Stimulated activated CD4-positive, alpha-beta T cell treated with anti-CD3 and anti-CD28 coated beads, Interleukin-4, amount 100 ng/mL, for 4 hours (primary cell): ENCODE results near the gene PLA2G4E.

Experiments used
- DNase-seq, 2 experiments: peaks; one replicate each; pipeline ENCODE4 v3.0.0-alpha.2; 2020

The PLA2G4E gene

DNA sequence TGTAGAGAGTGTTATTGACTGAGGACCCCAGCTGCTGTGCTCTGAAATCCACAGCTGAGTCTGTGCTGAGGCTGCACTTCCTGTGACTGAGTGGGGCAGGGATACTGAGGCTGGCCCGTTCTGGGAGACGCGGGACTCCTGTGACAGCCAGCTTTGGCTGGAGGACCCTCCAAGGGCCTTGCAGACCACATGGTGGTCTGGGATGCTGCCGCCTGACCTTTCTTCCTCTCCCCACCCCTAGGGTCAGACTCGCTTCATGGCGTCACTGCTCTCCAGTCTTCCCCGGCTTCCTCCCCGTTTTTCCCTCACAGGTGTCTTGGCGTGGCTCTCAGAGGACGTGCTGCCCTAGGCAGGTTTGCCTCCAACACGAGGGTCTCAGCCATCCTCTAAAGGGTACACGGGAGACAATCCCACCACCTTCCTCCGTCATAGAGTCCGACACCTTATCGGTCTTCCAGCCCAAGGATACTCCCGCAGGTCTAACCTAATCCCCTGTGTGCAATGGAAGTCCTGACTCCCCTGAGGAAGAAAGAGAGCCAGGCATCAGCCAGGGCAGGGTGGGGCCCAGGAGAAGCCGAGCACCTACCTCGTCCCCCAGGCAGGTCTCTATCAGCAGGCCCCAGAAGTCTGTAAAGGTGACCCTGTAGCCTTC, 28.6 kb downstream of the PLA2G4E start:
- no peak for DNase-seq

DNA sequence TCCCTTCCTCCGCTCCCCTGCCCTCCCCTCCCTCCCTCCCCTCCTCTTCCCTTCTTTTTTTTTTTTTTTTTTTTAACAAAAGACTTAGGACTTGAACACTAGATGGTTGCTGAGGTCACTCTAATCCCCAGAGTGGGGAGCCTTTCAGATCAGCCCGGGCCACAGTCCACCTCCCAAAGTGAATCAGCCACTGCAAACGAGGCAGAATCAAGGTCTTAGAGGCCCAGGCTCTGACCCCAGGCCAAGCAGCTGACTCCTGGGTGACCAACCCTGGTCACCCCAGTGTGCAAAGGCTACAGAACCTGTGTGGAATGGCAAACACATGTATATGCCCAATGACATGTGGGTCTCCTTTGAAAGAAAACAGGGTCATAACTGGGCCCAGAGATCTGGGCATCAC, 30.2 kb downstream of the PLA2G4E start:
- no peak for DNase-seq

DNA sequence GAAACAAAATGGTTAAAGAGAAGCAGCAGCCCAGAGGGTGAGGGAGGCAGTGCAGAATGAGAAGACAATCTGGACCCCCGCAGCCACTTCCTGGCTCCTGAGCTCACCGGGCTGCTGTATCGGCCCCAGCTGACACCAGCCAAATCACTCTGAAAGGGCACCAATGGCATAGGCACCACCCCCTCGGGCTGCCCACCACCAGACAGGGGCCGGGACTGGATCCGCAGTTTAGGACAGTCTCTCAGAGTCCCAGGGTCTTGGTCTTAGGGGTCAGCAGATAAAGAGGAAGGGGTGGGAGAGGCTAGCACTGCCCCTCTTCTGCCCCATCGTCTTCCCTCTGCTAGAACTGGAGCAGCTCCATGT, 30.6 kb downstream of the PLA2G4E start:
- no peak for DNase-seq

DNA sequence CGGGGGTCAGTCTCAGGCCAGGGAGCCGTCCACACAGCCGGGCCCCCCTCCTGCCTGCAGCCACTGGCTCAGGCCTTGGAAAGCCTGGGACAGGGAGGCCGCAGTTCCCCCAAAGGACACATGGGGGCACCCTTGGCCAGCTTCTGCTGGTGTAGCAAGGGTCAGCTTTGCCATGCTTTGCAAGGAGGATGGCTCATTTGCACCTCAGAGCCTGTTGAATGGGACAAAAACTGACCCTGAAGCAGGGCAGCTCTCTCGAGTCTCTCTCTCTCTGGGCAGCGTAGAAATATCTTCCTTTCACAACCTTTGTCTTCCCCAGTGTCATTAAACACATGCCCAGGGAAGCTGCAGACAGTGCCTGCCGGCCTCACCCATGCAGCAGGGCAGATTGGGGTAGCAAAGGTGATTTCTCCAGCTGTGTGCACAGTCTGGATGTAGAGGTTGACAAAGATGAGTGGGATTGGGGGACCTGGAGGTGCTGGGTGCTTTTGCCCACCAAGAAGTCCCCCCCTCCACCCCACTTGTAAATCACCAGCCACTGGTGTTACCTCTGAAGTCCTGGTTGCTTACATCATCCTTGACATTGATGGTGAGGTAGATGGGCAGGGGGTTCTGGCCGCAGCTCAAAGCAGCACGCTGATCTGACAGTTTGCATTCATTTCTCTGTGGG, 31.1 kb downstream of the PLA2G4E start:
- DNase-seq: peak; percentile 73 to 85

DNA sequence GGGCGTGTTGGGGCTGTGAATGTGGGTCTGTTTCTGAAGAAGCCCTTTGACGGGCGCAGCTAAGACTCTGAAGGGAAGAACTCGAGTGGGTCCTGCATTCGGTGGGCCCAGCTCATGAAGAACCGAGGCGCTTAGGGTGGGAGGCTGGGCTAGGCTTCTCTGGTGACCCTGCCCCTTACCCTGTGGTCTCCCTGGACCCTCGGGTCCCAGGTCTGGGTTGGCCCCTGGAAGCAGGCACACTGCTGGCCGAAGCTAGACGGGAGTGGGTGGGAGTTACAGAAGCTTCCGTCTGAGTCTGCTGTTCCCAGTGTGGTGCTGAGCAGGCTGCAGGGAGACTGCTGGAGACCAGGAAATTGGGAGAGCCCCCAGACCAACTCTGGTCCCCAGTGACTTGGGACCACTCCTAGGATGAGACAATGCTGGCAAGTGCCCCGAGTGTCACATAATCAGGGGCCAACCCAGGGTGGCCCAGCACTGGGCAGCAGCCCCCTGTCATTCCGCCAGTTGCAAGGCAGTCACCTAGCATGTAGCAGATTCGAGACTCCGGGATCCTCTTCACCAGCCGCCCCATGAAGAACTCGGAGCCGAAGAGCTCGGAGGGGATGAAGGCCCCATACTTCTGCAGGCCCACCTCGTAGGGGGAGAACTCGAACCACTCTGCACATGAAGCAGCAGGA, 31.8 kb downstream of the PLA2G4E start:
- no peak for DNase-seq

DNA sequence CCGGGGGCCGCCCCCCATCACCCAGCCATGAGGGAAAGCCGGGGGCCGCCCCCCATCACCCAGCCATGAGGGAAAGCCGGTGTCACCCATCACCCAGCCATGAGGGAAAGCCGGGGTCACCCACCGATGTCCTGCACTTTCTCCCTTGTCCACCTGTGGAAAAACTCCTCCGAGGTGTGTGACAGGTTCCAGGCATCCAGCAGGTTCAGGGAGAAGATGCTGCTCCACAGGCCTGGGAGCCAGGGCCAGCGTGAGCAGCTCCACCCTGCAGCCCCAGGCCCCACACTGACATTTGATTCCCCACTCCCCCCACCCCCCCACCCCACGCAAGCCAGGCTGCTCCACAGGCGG, 32.9 kb downstream of the PLA2G4E start:
- DNase-seq: no peak

DNA sequence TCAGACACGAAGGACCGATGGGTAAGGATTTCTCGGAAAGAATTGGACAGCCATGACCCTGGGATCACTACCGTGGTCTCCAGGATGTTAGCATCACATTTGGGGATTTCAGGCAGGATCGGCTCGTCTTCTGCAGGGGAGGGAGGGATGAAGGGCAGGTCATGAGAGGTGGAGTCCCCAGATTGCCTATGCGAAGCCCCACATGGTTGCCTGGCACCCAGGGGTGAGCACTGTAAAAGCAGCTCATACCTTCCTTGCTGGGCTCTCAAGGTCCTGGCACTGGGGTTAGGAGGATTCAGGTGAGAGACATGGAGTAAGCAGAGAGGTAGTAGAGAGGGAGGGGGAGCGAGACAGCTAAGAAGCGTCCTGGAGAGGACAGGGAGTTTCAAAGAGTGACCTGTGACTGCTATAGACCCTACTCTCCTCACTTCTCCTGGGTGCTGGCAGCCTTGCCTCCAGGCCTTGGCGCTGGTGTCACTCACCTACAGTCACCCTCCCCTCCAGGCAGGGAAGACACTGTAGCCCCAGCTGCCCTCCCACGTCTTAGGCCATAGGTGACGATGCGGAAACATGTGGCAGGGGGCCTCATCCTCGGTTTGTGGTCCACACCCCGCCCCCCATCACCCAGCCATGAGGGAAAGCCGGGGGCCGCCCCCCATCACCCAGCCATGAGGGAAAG, 33.5 kb downstream of the PLA2G4E start:
- no peak for DNase-seq

DNA sequence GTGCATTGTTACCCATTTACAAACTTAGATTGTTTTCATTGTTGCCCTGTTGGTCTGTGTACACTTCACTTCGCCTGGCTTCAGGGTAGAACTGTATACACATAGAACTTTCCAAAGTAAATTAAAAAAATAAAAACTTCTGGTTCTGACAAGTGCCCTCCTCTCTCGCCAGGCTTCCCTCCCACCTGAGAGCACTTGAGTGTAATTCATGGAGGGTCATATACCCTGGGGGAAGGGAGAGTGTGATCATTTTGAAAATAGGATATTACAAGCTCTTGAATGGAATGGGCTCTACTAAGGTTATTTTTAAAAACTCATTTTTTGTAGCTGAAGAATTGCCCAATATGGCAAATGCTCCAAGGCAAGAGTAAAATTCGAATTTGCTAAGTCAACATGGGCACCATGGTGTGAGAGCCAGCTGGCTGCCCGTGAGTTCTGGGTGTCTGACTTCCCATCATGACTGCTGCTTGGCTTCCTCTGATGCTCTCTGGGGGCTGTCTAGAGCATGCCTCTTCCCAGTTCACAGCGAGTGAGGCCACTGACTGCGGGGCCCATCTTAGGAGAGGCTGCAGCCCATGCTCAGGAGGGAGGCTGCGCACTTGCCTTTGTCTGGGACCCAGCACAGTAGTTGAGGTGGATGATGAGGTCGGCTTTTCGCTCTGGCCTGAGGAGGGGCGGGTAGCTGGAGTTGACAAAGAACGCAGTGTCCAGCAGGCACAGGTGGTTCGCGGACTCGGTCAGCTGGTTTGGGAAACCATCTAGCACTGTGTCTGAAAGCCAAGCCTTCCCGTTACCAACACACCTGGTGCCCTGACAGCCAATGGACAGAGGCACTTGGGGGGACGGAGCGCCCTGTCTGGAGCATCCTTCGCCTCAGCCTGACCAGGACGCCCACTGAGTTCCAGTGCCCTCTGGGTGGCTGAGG, 35.3 kb downstream of the PLA2G4E start:
- DNase-seq: no peak

DNA sequence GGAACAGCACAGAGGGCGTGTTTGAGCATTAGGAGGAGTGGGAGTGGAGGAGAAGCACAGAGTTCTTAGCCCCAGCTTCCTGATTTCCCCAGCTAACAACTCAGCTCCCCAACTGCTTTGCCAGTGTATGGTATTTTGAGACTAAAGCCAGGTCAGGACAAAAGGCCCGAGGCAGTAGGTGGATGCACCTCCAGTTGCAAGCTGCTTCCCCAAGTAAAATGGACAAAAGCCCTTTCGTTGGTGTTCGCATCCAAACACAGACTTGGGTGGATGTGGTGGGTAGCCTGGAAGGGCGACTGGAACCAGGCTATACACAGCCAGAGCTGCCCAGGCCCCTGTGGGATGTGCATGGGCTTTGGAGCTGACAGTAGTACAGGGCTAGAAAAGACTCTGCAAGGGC, 36.2 kb downstream of the PLA2G4E start:
- no peak for DNase-seq

DNA sequence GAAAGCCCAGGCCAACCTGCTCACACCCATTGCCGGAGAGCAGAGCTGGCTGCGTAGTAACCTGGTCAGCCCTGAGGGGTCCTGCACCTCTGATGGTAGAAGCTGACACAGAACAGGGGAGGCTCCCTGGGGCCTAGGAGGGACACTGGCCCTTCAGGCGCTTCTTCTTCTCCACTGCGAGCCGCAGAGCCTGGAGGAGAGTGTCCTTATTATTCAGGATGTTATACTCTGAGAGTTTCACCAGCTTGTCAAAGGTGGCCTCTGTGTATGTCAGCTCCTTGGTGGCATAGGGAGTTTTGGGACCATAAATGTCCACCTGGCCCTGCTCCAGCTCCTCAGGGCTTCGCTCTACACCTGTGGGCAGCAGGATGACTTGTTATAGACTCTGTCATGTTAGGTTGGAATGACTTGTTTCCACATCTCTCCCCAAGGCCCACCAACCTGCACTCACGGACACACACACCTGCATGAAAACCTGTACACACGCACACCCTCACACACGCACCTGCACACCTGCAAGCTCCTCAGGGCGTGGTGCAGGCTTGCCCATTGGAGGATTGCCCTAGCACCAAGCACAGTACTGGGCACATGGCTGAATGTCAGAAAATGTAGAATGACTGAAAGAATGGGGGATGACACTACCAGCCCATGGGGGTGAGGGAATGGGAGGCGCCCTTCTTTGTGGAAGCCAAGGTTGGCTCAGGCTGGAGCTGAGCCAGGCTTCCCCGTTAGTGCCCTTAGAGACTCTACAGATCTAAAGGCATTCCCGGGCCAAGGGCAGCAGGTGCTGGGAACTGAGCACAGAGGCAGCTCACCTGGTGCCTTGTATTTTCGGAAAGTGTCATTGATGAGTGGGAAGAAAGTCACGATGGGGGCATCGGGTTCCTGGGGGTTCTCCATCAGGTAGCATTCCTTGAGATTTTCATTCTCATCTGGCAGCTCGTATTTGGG, 36.9 kb downstream of the PLA2G4E start:
- DNase-seq: no peak

DNA sequence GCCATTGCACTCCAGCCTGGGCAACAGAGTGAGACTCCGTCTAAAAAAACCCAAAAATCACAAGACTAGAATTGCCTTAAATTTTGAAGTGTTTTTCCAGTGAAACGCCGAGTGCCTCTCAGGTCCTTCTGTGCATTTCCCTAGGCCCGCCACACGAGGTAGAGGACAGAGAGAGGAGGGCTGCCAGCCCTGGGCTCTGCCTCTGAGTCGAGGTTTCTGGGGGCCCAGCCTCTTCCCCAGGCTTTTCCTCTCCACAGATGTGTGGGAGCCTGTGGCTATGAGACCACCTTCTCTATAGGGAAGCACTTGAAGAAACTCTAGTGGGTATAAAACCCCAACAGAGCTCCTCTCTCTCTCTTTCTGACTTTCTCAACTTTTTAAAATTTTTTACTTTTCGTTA, 37.6 kb downstream of the PLA2G4E start:
- DNase-seq: no peak

DNA sequence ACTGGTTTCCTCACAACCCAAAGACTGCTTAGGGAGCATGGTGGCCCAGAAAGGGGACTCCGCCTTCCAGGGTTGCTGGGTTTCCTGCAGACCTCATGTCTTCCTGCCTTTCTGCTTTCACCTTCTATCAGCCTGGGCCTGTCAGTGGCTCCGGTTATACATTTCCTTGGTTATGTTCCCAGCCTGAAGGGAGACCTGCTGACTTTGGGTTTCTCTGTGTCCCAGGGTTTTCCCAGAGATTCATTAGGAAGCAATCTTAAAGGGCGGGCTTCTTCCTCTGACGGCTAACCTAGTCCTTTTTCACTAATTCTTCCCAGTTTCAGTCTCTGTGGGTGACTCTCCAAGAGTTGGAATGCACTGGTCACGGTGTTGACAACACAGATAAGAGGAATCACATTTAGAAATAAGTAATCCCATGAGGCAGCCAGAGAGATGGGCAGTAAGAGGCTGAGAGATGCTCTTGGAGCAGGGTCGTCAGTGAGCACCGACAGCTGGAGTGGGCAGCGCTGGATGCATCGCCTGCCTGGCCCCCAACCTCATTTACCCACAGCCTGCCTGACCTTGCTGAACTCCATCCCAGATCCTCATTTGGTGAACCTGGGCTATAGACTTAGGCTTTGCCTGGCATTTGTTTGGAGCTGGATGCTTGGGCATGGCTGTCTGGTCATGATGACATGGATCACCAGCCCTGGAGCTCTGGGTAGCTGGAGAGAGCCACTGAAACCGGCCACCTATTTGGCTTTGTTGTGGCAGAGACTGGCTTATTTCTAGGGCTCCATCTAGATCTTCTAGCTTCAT, 38.5 kb downstream of the PLA2G4E start:
- DNase-seq: no peak

DNA sequence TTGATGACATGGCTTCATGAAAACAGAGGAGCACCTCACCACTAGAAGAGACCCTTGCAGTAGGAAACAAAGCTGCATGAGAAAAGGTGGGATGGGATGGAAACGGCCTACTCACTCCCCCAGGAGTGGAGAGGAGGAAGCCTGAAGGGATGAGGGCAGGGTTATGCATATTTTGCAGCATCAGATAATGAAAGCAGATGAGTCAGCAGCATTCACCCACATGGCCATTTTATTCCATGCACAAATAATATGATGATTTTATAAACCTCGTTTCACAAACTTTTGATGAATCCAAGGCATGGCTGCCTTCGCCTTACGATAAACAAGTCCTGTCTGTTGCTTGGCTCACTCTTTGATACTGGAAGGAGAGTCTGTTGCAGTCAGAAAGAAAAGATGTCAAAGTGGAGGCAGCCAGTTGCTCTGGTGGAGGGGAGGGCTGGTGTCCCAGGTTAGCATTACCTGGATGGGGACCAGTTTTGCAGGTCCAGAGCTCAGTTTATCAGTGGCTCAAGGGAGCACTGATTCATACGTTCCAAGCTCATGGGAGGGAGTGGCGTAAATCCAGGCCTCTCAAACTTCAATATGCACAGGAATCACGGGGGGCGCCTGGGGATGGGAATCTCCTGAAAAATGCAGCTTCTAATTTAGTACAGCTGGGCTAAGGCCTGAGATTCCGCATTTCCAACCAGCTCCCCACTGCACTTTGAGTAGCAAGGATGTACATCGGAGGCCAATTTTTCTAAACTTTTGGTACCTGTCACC, 39.3 kb downstream of the PLA2G4E start:
- no peak for DNase-seq

DNA sequence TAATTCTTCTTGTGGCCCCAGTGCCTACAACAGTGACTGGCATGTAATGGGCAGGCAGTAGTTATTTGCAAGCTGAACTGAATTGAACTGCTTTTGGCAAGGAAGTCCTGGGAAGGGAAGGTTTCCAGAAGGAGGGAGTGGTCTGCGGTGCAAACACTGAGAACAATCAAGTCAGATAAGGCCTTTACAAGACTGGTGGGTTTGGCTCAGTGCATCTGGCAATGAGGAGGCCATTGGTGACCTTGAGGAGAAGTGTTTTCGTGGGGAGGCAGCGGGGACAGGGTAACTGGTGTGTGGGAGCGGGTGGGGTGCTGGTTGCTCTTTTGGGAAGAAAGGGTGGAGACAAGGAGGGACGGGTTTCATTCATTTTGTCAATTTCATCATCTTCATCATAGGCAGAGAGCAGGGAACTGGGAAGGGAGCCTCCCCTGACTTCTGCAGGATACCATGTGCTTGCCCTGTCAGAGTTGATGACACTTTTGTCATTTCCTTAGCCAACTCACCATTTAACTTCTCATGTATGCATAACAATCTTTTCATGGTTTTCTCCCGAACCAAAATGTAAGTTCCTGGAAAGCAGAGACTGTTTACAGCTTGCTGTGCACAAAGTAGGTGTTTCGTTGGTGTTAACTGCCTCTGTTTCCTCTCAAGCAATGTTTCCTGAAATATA, 40.1 kb downstream of the PLA2G4E start:
- no peak for DNase-seq

DNA sequence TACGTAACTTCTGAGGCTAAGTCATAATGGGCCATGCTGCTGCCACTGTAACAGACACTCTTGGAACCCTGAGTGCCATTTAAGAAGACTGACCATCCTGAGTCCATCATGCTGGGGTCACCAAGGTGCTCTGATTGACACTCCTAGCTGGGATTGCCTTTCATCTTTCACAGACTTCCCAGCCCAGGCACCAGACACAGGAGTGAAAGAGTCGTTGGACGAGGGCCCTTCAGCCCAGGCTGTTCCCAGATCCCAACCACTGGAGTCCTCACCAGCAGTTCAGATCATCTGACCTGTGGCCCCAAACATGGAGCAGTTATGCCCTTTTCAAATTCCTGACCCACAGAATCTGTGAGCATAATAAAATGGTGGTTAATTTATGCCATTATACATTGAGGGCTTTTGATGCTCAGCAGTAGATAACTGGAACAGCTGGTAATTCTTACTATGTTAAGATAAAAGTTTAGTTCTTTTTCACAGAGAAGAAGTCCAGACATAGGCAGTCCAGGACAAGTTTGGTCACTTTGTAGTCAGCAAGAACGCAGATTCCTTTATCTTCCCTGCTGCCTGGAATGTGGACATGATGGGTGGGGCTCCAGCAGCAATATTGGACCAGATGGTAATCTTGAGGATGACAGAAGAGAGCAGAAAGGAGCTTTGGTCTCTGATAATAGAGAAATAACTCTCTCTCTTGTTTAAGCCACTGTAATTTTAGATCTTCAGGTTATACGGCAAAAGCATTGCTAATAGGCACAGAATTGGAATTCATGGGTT, 41.2 kb downstream of the PLA2G4E start:
- no peak for DNase-seq

DNA sequence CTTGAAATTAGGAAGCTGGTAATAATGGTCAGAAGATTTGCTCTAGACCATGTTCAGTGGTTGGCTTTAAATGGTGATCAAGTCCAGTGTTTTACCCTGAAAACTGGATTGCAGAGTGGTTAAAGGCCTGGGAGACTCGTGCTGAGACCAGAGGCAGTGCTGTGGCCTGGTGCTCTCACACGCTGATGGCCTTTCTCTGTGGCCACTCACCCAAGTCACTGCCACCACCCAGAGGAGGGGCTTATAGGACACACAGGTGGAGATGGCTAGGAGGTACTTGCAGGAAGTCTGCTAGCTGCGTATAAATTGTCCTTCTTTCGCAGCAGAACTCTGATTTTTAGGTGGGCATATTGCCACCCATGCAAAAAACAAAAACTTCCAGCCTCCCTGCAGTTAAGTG, 42.3 kb downstream of the PLA2G4E start:
- DNase-seq: no peak

DNA sequence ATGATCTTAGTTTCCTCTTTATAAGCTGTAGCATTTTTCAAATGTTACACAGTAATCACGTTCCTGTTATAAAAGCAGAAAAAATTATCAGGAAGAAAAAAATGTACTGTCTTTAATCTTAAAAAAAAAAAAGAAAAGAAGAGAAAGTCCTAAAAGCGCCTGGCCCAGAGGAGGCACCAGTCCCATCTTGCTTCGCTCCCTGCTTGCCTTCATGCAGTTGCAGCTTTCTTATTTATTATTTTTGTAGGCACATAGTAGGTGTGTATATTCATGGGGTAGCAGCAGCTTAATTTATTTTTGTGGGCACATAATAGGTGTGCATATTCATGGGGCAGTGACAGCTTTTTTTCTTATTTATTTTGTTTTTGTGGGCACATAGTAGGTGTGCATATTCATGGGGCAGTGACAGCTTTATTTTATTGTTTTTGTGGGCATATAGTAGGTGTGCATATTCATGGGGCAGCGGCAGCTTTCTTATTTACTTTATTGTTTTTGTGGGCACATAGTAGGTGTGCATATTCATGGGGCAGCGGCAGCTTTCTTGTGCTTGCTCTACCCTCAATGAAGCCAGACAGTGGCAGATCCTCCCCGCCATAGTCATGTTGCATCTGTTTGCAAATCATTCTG, 43.0 kb downstream of the PLA2G4E start:
- no peak for DNase-seq

DNA sequence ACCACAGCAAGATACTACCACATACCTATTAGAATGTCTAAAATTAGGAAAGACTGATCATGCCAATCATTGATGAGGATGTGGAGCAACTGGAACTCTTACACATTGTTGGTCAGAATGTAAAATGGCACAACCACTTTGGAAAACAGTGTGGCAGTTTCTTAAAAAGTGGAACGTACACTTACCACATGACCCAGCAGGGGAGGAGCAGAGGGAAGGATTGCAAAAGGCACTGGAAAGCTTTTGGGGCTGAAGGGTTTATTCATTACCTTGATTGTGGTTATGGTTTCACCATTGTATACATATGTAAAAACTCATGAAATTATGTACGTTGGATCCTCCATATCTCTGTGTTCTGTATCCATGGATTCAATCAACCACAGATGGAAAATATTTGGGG, 45.2 kb downstream of the PLA2G4E start:
- DNase-seq: no peak
